ENCODE measurements around the gene FRA10AC1.

Gene FRA10AC1

DNA sequence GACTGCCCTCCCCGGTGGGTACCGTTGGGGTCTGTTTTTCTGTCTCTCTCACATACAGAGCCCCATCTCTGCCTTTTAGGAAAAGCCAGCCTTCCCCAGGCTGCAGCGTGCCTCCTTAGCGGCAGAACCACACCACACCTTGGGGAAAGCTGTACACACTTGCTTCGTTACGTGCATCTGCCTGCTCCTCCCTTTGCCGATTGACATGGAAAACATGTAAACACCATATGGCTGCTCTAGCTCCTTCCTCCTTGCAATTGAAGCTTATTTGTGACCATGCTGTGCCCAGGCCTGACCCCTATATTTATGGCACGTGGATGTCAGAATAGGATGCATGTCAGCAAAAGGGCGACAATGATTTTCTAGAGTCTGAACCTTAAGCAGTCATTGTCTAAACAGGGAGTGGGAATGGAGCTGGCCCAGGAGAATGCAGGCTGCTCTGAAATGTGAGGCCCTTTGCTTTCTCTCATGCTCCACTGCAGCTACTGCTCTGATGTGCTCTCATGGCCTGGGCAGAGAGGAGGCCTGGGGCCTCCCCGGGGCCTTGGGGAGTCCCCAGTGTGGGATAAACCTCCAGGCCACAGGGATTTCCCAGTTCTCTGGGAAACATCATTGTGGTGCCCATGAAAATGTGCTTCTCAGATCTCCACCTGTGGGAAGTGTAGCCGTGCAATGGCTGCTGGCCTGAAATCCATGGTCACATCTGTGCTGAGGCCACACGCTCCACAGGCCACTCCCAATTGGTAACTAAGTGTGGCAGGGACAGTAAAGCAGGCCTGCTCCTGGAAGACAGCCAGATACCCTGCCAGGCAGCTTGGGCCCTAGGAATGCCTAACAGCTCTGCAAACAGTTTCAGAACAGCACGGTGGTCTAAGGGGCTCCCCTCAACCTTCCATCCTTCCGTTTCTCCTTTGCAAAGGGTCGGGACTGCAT is 71.5 kb downstream of the FRA10AC1 start:
- no peak for DNase-seq (ENCODE audit: low read depth in 3 of 3)

DNA sequence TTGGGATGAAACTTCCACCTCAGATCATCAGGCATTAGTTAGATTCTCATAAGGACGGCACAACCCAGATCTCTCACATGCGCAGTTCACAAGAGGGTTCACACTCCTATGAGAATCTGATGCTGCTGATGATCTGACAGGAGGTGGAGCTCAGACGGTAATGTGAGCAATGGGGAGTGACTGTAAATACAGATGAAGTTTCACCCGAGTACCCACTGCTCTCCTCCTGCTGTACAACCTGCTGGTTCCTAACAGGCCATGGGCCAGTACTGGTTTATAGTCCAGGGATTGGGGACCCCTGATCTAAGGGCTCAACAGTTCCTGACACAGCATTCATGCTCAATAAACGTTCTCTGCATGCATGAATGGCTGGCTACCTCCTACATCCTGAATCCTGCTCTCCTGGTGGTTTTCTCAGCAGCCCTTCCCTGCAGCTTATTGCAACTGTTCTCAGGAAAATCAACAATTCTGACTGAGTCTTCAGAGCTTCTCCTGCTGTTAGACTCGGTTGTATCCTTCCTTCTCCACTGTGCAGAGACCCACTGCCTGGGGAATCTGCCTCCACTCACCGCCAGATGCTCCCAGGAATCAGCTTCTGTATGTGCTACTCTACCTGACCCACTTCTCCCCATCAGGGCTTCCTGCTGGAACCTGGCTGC is 72.6 kb downstream of the FRA10AC1 start:
- no peak for DNase-seq (ENCODE audit: low read depth in 3 of 3)

DNA sequence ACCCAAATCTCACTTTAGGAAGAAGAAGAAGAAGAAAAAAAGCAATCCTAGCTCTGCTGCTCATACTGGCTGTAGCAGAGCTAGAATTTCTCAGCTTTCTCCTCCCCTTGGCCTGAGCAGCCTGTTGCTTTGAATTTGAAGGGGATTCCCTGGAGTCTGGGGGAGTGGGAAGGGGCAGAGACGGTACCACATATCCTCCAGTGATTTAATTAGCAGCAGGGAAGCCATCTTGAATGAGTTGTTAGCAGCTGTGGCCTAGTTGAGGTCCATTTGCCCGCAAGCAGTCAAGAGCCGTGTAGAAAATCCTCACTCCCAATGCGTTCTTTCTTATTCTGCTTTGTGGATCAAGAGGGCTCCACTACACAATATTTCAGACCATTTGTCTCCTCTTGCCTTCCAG is 73.5 kb downstream of the FRA10AC1 start:
- DNase-seq (ENCODE audit: low read depth in 3 of 3): no peak

DNA sequence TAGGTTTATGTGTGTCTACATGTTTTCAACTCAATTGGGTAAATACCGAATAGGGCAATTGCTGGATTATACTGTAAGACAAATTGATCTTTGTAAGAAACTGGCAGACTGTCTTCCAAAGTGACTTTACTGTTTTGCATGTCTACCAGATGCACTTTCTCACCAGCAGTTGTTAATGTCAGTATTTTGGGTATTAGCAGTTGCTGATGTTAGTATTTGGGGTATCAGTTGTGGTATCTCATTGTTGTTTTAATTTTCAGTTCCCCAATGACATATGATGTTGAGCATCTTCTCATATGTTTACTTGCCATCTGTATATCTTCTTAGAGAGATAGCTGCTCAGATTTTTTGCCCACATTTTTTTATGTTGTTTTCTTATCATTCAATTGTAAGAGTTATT is 79.5 kb downstream of the FRA10AC1 start:
- no peak for DNase-seq (ENCODE audit: low read depth in 3 of 3)

DNA sequence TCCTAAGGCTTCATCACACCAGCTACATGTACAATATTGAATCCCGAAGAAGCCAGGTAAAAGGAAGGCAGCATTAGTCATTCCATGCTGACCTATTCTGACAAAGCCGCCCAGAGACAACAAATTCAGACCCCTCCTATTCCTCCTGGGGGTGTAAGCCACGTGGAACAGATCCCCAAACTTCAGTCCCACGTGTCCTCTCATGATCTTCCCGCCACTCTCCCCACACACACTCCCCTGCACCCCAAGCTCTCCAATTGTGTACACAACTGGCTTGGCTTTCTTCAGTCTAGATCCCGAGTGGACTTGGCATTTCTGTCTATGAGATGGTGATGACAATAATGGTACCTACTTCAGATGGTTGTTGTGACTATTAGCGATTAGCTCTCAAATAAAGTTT is 81.5 kb downstream of the FRA10AC1 start:
- DNase-seq (ENCODE audit: low read depth in 3 of 3): no peak
